K562 (cell line): Measurements from ENCODE around the gene SSU72. TPM values are rescaled to one million over a fixed set of nuclear protein-coding genes. Genes with fewer than 3 reads are reported as not detected.

Experiments used
- ARNT ChIP-seq, 2 experiments: fragments of 450-650 bp; IDR thresholded peaks; 2 replicates each; pipeline ENCODE4 v1.6.1; 2016; ENCODE audit warnings: mild to moderate bottlenecking in 1 of 2
- CLOCK ChIP-seq: fragments of 250-450 bp; sonication (Bioruptor Pico); IDR thresholded peaks from 2 replicates; pipeline ENCODE4 v1.4.0; 2020; ENCODE audit warnings: mild to moderate bottlenecking, moderate library complexity, borderline replicate concordance
- CREB1 ChIP-seq, 2 experiments: sonication (generic) in 1 of 2; formaldehyde crosslinking in 1 of 2; IDR thresholded peaks; 2 replicates each; pipeline versions ENCODE4 v1.6.1 to v1.8.0; 2012 to 2022; ENCODE audit warnings: inconsistent platforms in 1 of 2, mild to moderate bottlenecking in 1 of 2, missing genetic modification reagents in 1 of 2, moderate library complexity in 1 of 2
- DDX20 ChIP-seq: fragments of 450-650 bp; IDR thresholded peaks from 2 replicates; pipeline ENCODE4 v1.6.1; 2016; ENCODE audit warnings: missing genetic modification characterization, low read depth, mild to moderate bottlenecking, missing compliant biosample characterization, moderate library complexity
- GTF2A2 ChIP-seq: IDR thresholded peaks from 2 replicates; pipeline ENCODE4 v1.6.1; 2016; ENCODE audit warnings: mild to moderate bottlenecking, missing genetic modification characterization, missing compliant biosample characterization
- HOMEZ ChIP-seq: fragments of 250-450 bp; sonication (Bioruptor Pico); IDR thresholded peaks from 2 replicates; pipeline ENCODE4 v1.4.0; 2020; ENCODE audit warnings: mild to moderate bottlenecking, moderate library complexity
- HSF4 ChIP-seq: fragments of 250-450 bp; sonication (Bioruptor Pico); IDR thresholded peaks from 2 replicates; pipeline ENCODE4 v2.1.2; 2022; ENCODE audit warnings: mild to moderate bottlenecking, moderate library complexity, borderline replicate concordance
- MTF1 ChIP-seq: fragments of 250-450 bp; sonication (Bioruptor Pico); IDR thresholded peaks from 2 replicates; pipeline ENCODE4 v1.9.0; 2021; ENCODE audit warnings: moderate library complexity, mild to moderate bottlenecking, inconsistent platforms, borderline replicate concordance
- MYC ChIP-seq, 2 experiments: fragments of 250-450 bp in 1 of 2; sonication (Bioruptor Pico) in 1 of 2; IDR thresholded peaks; 2 replicates each; pipeline versions ENCODE4 v1.5.1 to v1.6.1; 2012 to 2021; ENCODE audit warnings: low read depth in 2 of 2, borderline replicate concordance in 1 of 2, improper control_type of control experiment in 1 of 2, low read length in 1 of 2, mild to moderate bottlenecking in 1 of 2, moderate library complexity in 1 of 2
- SIN3B ChIP-seq: fragments of 450-650 bp; IDR thresholded peaks from 2 replicates; pipeline ENCODE4 v1.6.1; 2017; ENCODE audit warnings: low read depth, mild to moderate bottlenecking, moderate library complexity
- SMAD3 ChIP-seq: fragments of 450-650 bp; formaldehyde crosslinking; conservative IDR thresholded peaks from 2 replicates; pipeline ENCODE4 v1.4.0; 2020; ENCODE audit warnings: mild to moderate bottlenecking
- SP1 ChIP-seq: sonication (generic); formaldehyde crosslinking; IDR thresholded peaks from 2 replicates; pipeline ENCODE4 v1.8.1; 2022; ENCODE audit warnings: mild to moderate bottlenecking, missing genetic modification reagents
- ZBTB34 ChIP-seq: fragments of 250-450 bp; sonication (Bioruptor Pico); IDR thresholded peaks from 2 replicates; pipeline ENCODE4 v1.8.0; 2021; ENCODE audit warnings: mild to moderate bottlenecking, moderate library complexity
- ZFP36 ChIP-seq: fragments of 150-350 bp; IDR thresholded peaks from 2 replicates; pipeline ENCODE4 v1.6.1; 2018; ENCODE audit warnings: low read length, low read depth; ENCODE audit not compliant: partially characterized antibody
- ZNF134 ChIP-seq: fragments of 250-450 bp; sonication (Bioruptor Pico); conservative IDR thresholded peaks from 2 replicates; pipeline ENCODE4 v1.4.0; 2020
- ZNF583 ChIP-seq: fragments of 250-450 bp; sonication (Bioruptor Pico); IDR thresholded peaks from 2 replicates; pipeline ENCODE4 v1.4.0; 2020
- ZNF586 ChIP-seq: fragments of 450-650 bp; formaldehyde crosslinking; conservative IDR thresholded peaks from 2 replicates; pipeline ENCODE4 v1.4.0; 2020; ENCODE audit warnings: mild to moderate bottlenecking, moderate library complexity
- ZNF707 ChIP-seq: fragments of 250-450 bp; sonication (Bioruptor Pico); conservative IDR thresholded peaks from 2 replicates; pipeline ENCODE4 v1.8.0; 2022; ENCODE audit warnings: inconsistent platforms, mild to moderate bottlenecking, moderate library complexity
- ZNF76 ChIP-seq: fragments of 250-450 bp; sonication (Bioruptor Pico); IDR thresholded peaks from 2 replicates; pipeline ENCODE4 v1.4.0; 2020; ENCODE audit warnings: mild to moderate bottlenecking, moderate library complexity, borderline replicate concordance
- polyA plus RNA-seq, 8 experiments: library from polyadenylated mRNA; depleted of rRNA in 4 of 8; stranded (reverse) in 5 of 8; unstranded in 3 of 8; fragments of >200 nt; fragmentation: Nextera tagmentation in 2 of 8; fragmentation: Illumina TruSeq in 1 of 8; extraction: Ambion mirVana in 2 of 8; extraction: Trizol in 1 of 8; gene quantifications; 2 replicates each; pipeline versions ENCODE4 v1.2.1 to v1.2.3, GENCODE V29; 2011 to 2014; ENCODE audit warnings: inconsistent platforms in 1 of 8, missing spikeins in 1 of 8
- total RNA-seq, 7 experiments: library from RNA; depleted of rRNA in 6 of 7; stranded (reverse); fragments of >200 nt in 6 of 7; fragmentation: Illumina TruSeq in 2 of 7; extraction: Trizol in 2 of 7; gene quantifications; 2 replicates each; pipeline versions ENCODE4 v1.2.1 to v1.2.3, GENCODE V29; 2011 to 2021; ENCODE audit warnings: low replicate concordance in 1 of 7

SSU72 gene
- total and polyA plus RNA-seq, 9 of the 15 experiments (the other 6 are each of a cell fraction or from before 2014, with no cell fraction given), result 70.8 to 201 (median 94.6) TPM

- TF ChIP-seq ZFP36 (no peak), ZBTB34 (CRISPR knock-in tag) (0 out of 2 replicates have a peak, but pooled peaks have one; percentile 66), HSF4 (peak; percentile 86; the same call in 1 of the 2 replicates), CREB1 (IDR thresholded peaks at IDR 0.05) (no peak), CREB1 (CRISPR knock-in tag; IDR thresholded peaks at IDR 0.05) (no peak), SP1 (no peak), ARNT (IDR thresholded peaks at IDR 0.05) (no peak), SMAD3 (CRISPR knock-in tag) (peak; percentile 96), MTF1 (CRISPR knock-in tag) (peak; percentile 79; the same call in 1 of the 2 replicates), SIN3B (no peak), CLOCK (no peak), GTF2A2 (tag) (peak; percentile 90), ZNF586 (CRISPR knock-in tag) (peak; percentile 78; the same call in 1 of the 2 replicates), ZNF707 (CRISPR knock-in tag) (peak; percentile 71; the same call in 1 of the 2 replicates), DDX20 (tag) (peak; percentile 93), MYC (IDR thresholded peaks at IDR 0.05; ENCODE audit: low read depth, low read length) (no peak), MYC (CRISPR knock-in tag; IDR thresholded peaks at IDR 0.05; ENCODE audit: borderline replicate concordance, low read depth) (peak; percentile 87; the same call in 1 of the 2 replicates), ZNF134 (peak; percentile 78), ZNF583 (CRISPR knock-in tag) (peak; percentile 96), ZNF76 (peak; percentile 79), HOMEZ (CRISPR knock-in tag) (no peak)
These were observed 35.3 kb upstream of the SSU72 start (continued) for GRCh38 chr1:1609822-1610485.
